ENCODE measurements around the gene MVB12B.

GRCh38 chr9:126486276-126486675 lies 159.6 kb downstream of the MVB12B start:
- TF ChIP-seq EP300 (conservative IDR thresholded peaks at IDR 0.05; ENCODE audit: poor library complexity, severe bottlenecking) = no peak
- no peak for TF ChIP-seq CTCF (IDR thresholded peaks at IDR 0.05; ENCODE audit: poor library complexity, severe bottlenecking)
- TF ChIP-seq POLR2AphosphoS5 (IDR thresholded peaks at IDR 0.05) = no peak
- no peak for TF ChIP-seq EZH2 (IDR thresholded peaks at IDR 0.05; ENCODE audit: borderline replicate concordance, insufficient read depth, low read length, poor library complexity, severe bottlenecking)
- TF ChIP-seq RAD21 (conservative IDR thresholded peaks at IDR 0.05) = no peak
